ENCODE results near the gene F2RL3. TPM values are rescaled to one million over a fixed set of nuclear protein-coding genes. Genes with fewer than 3 reads are reported as not detected.

Gene F2RL3
- total RNA-seq (0.19 TPM), polyA plus RNA-seq (1.9 TPM)
- long read RNA-seq, donor 1, result 0 reads
- long read RNA-seq, donor 2, result 0 reads
- long read RNA-seq, donor 3, result 0 reads
- long read RNA-seq, donor 4, result 0 reads
- long read RNA-seq, donor 5, result 0 reads
- long read RNA-seq, donor 6, partial matches to known transcripts, result 0 of 1 reads
- long read RNA-seq, donor 6, other reads (novel, unspliced or antisense), result 0 of 1 reads
- long read RNA-seq, donor 7, result 0 reads
- long read RNA-seq, donor 8, result 0 reads
- long read RNA-seq, donor 9, result 0 reads
- long read RNA-seq, donor 10, result 0 reads

DNA sequence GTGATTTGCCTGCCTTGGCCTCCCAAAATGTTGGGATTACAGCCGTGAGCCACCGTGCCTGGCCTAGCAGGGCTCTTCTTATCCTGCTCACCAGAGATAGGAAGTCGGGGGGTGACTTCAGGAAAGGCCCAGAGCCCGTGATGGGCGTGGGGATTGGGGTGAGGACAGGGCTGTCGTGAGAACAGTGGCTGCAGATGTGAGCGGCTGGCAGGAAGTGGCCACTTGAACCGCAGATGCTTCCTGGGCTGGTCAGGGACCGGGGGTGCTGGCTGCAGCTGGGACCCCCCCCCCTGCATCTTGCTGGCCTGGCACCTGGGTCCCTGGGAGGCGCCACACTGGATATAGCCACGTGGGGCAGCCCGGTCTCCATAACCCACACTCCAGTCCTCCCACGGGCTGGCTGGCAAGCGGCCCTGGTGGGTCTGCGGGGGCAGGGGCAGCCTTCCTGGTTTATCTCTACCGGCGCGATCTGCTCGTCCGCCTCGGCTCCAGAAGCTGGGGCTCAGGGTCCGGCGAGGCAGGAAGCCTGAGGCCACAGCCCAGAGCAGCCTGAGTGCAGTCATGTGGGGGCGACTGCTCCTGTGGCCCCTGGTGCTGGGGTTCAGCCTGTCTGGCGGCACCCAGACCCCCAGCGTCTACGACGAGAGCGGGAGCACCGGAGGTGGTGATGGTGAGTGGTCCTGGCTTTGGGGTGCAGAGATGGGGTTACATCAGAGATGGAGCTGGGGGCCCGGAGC is at the start of gene F2RL3:
Gene F2RL3 (plus strand): TSS at position 371 of the 737 bp plus-strand sequence. CDS start 191 bp downstream, at position 562.
- 9% methylated on average over 31 of the region's 31 CpGs for WGBS
- Histone ChIP-seq H3K36me3 (ENCODE audit: control insufficient read depth in 2 of 2, insufficient read depth in 2 of 2, low read length in 1 of 2) (no peaks in the 10 kb centered on the region), H3K27me3 (ENCODE audit: control insufficient read depth in 2 of 2, insufficient read depth in 1 of 2, low read length in 1 of 2) (peaks cover 0 to 18% of the 10 kb centered on the region in 2 donors), H3K4me1 (ENCODE audit: control insufficient read depth in 2 of 2, insufficient read depth in 2 of 2, low read length in 2 of 2) (peaks cover 12 to 26% of the 10 kb centered on the region in 2 donors), H3K27ac (ENCODE audit: low read depth in 1 of 2, low read length in 1 of 2) (no peak within 1 kb of the TSS), H3K4me3 (ENCODE audit: low read length in 2 of 2) (no peak within 1 kb of the TSS), H3K9me3 (ENCODE audit: control insufficient read depth in 2 of 2, insufficient read depth in 1 of 2, low read length in 1 of 2) (peaks cover 0 to 2% of the 10 kb centered on the region in 2 donors)
- no peak for DNase-seq (ENCODE audit: low read depth in 6 of 9, low spot score in 9 of 9)

GRCh38 chr19:16841391-16841926 is 47.3 kb upstream of the F2RL3 start:
- Histone ChIP-seq H3K36me3 (ENCODE audit: control insufficient read depth in 2 of 2, insufficient read depth in 2 of 2, low read length in 1 of 2) (peaks cover 28 to 59% of the 10 kb centered on the region in 2 donors), H3K9me3 (ENCODE audit: control insufficient read depth in 2 of 2, insufficient read depth in 1 of 2, low read length in 1 of 2) (no peaks in the 10 kb centered on the region), H3K27ac (ENCODE audit: low read depth in 1 of 2, low read length in 1 of 2) (no peak overlapping the region), H3K4me3 (ENCODE audit: low read length in 2 of 2) (no peak overlapping the region), H3K4me1 (ENCODE audit: control insufficient read depth in 2 of 2, insufficient read depth in 2 of 2, low read length in 2 of 2) (peaks cover 0 to 4% of the 10 kb centered on the region in 2 donors), H3K27me3 (ENCODE audit: control insufficient read depth in 2 of 2, insufficient read depth in 1 of 2, low read length in 1 of 2) (no peaks in the 10 kb centered on the region)
- no peak for DNase-seq (ENCODE audit: low read depth in 6 of 9, low spot score in 9 of 9)
- WGBS, result 95% methylated on average over 15 of the region's 15 CpGs

GRCh38 chr19:16846901-16847300 is 41.9 kb upstream of the F2RL3 start:
- Histone ChIP-seq H3K9me3 (ENCODE audit: control insufficient read depth in 2 of 2, insufficient read depth in 1 of 2, low read length in 1 of 2) (no peaks in the 10 kb centered on the region), H3K27ac (ENCODE audit: low read depth in 1 of 2, low read length in 1 of 2) (no peak overlapping the region), H3K4me1 (ENCODE audit: control insufficient read depth in 2 of 2, insufficient read depth in 2 of 2, low read length in 2 of 2) (no peaks in the 10 kb centered on the region), H3K27me3 (ENCODE audit: control insufficient read depth in 2 of 2, insufficient read depth in 1 of 2, low read length in 1 of 2) (no peaks in the 10 kb centered on the region), H3K36me3 (ENCODE audit: control insufficient read depth in 2 of 2, insufficient read depth in 2 of 2, low read length in 1 of 2) (peaks cover 49 to 72% of the 10 kb centered on the region in 2 donors), H3K4me3 (ENCODE audit: low read length in 2 of 2) (no peak overlapping the region)
- DNase-seq (ENCODE audit: low read depth in 6 of 9, low spot score in 9 of 9), result no peak
- 97% methylated on average over 16 of the region's 16 CpGs for WGBS

GRCh38 chr19:16847430-16847829 is 41.4 kb upstream of the F2RL3 start:
- H3K4me3 ChIP-seq (ENCODE audit: low read length in 2 of 2), result no peak overlapping the region
- no peak for DNase-seq (ENCODE audit: low read depth in 6 of 9, low spot score in 9 of 9)
- WGBS, result 95% methylated on average over 6 of the region's 6 CpGs

DNA sequence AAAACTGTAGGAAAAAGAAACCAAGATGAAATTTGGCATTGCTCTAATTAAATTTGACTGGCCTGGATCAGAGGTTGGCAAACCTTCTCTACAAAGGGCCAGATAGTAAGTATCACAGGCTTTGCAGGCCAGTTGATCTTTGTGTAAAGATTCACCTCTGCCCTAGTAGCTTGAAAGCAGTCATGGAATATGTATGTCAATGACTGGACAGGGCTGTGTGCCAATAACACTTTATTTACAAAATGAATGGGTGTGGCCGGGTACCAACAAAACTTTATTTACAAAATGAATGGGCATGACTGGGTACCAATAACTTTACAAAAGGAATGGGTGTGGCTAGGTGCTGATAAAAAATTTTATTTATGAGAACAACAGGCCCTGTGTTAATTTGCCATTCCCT is 39.6 kb upstream of the F2RL3 start:
- no peaks in the 10 kb centered on the region for H3K27me3 ChIP-seq (ENCODE audit: control insufficient read depth in 2 of 2, insufficient read depth in 1 of 2, low read length in 1 of 2)
- peaks cover 57 to 69% of the 10 kb centered on the region in 2 donors for H3K36me3 ChIP-seq (ENCODE audit: control insufficient read depth in 2 of 2, insufficient read depth in 2 of 2, low read length in 1 of 2)
- H3K9me3 ChIP-seq (ENCODE audit: control insufficient read depth in 2 of 2, insufficient read depth in 1 of 2, low read length in 1 of 2), result no peaks in the 10 kb centered on the region
- 95% methylated on average over 1 of the region's 1 CpG for WGBS
- no peak for DNase-seq (ENCODE audit: low read depth in 6 of 9, low spot score in 9 of 9)
- no peak overlapping the region for H3K27ac ChIP-seq (ENCODE audit: low read depth in 1 of 2, low read length in 1 of 2)
- H3K4me1 ChIP-seq (ENCODE audit: control insufficient read depth in 2 of 2, insufficient read depth in 2 of 2, low read length in 2 of 2), result no peaks in the 10 kb centered on the region
- no peak overlapping the region for H3K4me3 ChIP-seq (ENCODE audit: low read length in 2 of 2)

More at GRCh38 chr19:16847430-16847829, 41.4 kb upstream of the F2RL3 start:
- Histone ChIP-seq H3K4me1 (ENCODE audit: control insufficient read depth in 2 of 2, insufficient read depth in 2 of 2, low read length in 2 of 2) (no peaks in the 10 kb centered on the region), H3K9me3 (ENCODE audit: control insufficient read depth in 2 of 2, insufficient read depth in 1 of 2, low read length in 1 of 2) (no peaks in the 10 kb centered on the region), H3K27ac (ENCODE audit: low read depth in 1 of 2, low read length in 1 of 2) (no peak overlapping the region), H3K36me3 (ENCODE audit: control insufficient read depth in 2 of 2, insufficient read depth in 2 of 2, low read length in 1 of 2) (peaks cover 49 to 69% of the 10 kb centered on the region in 2 donors), H3K27me3 (ENCODE audit: control insufficient read depth in 2 of 2, insufficient read depth in 1 of 2, low read length in 1 of 2) (no peaks in the 10 kb centered on the region)

DNA sequence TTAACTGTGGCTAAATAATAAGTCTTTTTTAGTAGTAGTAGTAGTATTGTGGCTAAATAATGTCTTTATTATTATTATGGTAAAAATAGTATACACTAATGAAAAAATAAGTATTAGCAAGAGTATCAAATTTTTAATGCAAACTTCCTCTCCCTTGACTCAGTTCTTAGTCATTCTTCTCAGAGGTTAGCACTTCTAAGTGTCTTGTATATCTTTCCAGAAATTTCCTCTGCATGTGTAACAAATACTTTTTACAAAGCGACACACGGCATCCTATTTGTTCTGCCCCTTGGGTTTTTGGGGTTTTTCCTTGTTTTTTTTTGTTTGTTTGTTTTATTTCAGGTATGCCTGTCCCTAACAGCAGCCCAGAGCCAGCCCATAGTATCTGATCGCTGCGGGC is 38.7 kb upstream of the F2RL3 start:
- Histone ChIP-seq H3K9me3 (ENCODE audit: control insufficient read depth in 2 of 2, insufficient read depth in 1 of 2, low read length in 1 of 2) (no peaks in the 10 kb centered on the region), H3K27me3 (ENCODE audit: control insufficient read depth in 2 of 2, insufficient read depth in 1 of 2, low read length in 1 of 2) (no peaks in the 10 kb centered on the region), H3K36me3 (ENCODE audit: control insufficient read depth in 2 of 2, insufficient read depth in 2 of 2, low read length in 1 of 2) (peaks cover 51 to 67% of the 10 kb centered on the region in 2 donors), H3K27ac (ENCODE audit: low read depth in 1 of 2, low read length in 1 of 2) (no peak overlapping the region), H3K4me3 (ENCODE audit: low read length in 2 of 2) (no peak overlapping the region), H3K4me1 (ENCODE audit: control insufficient read depth in 2 of 2, insufficient read depth in 2 of 2, low read length in 2 of 2) (no peaks in the 10 kb centered on the region)
- WGBS, result 99% methylated on average over 4 of the region's 4 CpGs
- no peak for DNase-seq (ENCODE audit: low read depth in 6 of 9, low spot score in 9 of 9)

DNA sequence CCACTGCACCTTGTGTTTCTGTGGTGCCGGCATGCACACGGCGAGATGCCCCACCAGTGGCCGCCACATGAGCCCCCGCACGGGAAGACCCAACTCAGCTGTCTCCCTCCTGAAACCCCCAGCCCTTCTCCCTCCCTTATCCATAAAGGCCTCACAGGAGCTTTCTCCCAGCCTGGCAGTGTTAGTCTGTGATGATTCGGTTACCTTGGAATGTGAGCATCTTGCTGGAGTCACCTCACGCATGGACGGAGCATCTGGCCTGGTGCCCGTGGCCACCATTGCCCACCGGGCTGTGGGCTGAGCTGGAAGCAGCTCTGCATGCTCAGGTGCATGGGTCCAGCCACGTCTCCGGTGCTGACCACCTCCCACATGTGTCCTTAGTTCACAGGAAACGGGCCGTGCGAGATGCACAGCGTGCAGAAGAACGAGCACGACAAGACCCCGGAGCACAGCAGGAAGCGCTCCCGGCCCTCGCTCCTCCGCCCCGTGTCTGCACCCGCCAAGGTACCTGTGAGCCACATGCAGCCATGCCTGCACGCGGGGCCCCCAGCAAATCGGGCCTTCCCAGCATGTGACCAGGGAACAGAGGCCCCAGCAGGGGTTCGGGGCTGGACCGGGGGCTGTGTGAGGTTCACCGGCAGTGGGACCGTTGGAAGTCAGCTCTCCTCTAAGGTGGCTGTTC is 37.6 kb upstream of the F2RL3 start:
- 96% methylated on average over 33 of the region's 33 CpGs for WGBS
- Histone ChIP-seq H3K36me3 (ENCODE audit: control insufficient read depth in 2 of 2, insufficient read depth in 2 of 2, low read length in 1 of 2) (peaks cover 51 to 67% of the 10 kb centered on the region in 2 donors), H3K9me3 (ENCODE audit: control insufficient read depth in 2 of 2, insufficient read depth in 1 of 2, low read length in 1 of 2) (no peaks in the 10 kb centered on the region), H3K27ac (ENCODE audit: low read depth in 1 of 2, low read length in 1 of 2) (no peak overlapping the region), H3K4me3 (ENCODE audit: low read length in 2 of 2) (no peak overlapping the region), H3K27me3 (ENCODE audit: control insufficient read depth in 2 of 2, insufficient read depth in 1 of 2, low read length in 1 of 2) (no peaks in the 10 kb centered on the region), H3K4me1 (ENCODE audit: control insufficient read depth in 2 of 2, insufficient read depth in 2 of 2, low read length in 2 of 2) (no peaks in the 10 kb centered on the region)
- DNase-seq (ENCODE audit: low read depth in 6 of 9, low spot score in 9 of 9), result no peak

- Histone ChIP-seq H3K9me3 (ENCODE audit: control insufficient read depth in 2 of 2, insufficient read depth in 1 of 2, low read length in 1 of 2) (no peaks in the 10 kb centered on the region), H3K27ac (ENCODE audit: low read depth in 1 of 2, low read length in 1 of 2) (no peak overlapping the region), H3K27me3 (ENCODE audit: control insufficient read depth in 2 of 2, insufficient read depth in 1 of 2, low read length in 1 of 2) (no peaks in the 10 kb centered on the region), H3K4me1 (ENCODE audit: control insufficient read depth in 2 of 2, insufficient read depth in 2 of 2, low read length in 2 of 2) (no peaks in the 10 kb centered on the region), H3K36me3 (ENCODE audit: control insufficient read depth in 2 of 2, insufficient read depth in 2 of 2, low read length in 1 of 2) (peaks cover 40 to 48% of the 10 kb centered on the region in 2 donors), H3K4me3 (ENCODE audit: low read length in 2 of 2) (no peak overlapping the region)
- no peak for DNase-seq (ENCODE audit: low read depth in 6 of 9, low spot score in 9 of 9)
- WGBS, result 98% methylated on average over 7 of the region's 7 CpGs
Observed at GRCh38 chr19:16853066-16853465, 35.7 kb upstream of the F2RL3 start.

DNA sequence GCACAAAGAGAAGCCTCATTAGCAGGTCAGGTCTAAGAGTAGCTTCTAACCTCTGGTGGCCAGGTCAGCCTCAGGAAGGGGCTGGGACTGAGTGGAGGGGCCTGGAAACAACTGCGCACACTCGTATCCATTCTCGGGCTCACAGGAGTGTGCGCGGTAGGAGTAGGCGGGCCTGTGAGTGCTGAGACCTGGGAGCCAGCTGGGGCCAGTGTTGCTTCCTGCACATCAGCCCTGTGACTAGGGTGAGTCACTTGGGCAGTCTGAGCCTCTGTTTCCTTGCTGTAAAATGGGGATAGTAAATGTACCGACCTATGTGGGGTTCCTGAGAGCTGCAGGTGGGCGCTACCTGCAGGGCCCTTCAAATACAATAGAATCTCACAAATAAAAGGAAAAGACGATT is 32.7 kb upstream of the F2RL3 start:
- Histone ChIP-seq H3K4me3 (ENCODE audit: low read length in 2 of 2) (no peak overlapping the region), H3K4me1 (ENCODE audit: control insufficient read depth in 2 of 2, insufficient read depth in 2 of 2, low read length in 2 of 2) (no peaks in the 10 kb centered on the region), H3K27ac (ENCODE audit: low read depth in 1 of 2, low read length in 1 of 2) (no peak overlapping the region), H3K36me3 (ENCODE audit: control insufficient read depth in 2 of 2, insufficient read depth in 2 of 2, low read length in 1 of 2) (peaks cover 22 to 37% of the 10 kb centered on the region in 2 donors), H3K9me3 (ENCODE audit: control insufficient read depth in 2 of 2, insufficient read depth in 1 of 2, low read length in 1 of 2) (no peaks in the 10 kb centered on the region), H3K27me3 (ENCODE audit: control insufficient read depth in 2 of 2, insufficient read depth in 1 of 2, low read length in 1 of 2) (no peaks in the 10 kb centered on the region)
- WGBS, result 97% methylated on average over 9 of the region's 9 CpGs
- DNase-seq (ENCODE audit: low read depth in 6 of 9, low spot score in 9 of 9), result no peak
